Stimulated activated CD4-positive, alpha-beta T cell treated with anti-CD3 and anti-CD28 coated beads, TNF-alpha, amount 100 ng/mL, for 1 hour (primary cell): Measurements from ENCODE around the gene CEMIP2.

Experiments used
- DNase-seq, 3 donors: peaks; one replicate each; pipeline ENCODE4 v3.0.0-alpha.2; 2020; ENCODE audit warnings: low read depth in 3 of 3, low spot score in 1 of 3

The CEMIP2 gene

DNA sequence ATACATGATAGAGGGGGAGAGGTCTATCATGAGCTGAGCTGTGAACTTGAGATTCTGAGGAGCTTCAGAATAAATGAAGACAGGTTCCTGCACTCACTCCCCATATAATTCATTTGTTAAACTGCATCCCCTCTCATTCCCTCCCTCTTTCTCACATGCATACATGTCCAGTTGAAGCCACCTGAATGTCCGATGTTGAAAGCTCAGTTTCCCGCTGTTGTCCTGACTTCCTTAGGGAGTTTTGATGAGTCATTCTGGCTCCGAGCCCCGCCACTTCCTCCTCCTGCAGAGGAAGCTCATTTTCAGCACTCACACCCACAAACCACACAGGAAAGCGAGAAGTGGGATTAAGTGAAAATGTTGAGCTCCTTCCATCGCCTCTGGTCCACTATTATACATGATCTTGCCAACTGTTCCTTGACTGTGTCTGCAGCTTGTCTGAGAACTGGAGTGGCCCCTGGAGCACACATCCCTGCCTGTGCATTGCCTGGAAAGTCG, 121.2 kb downstream of the CEMIP2 start:
- DNase-seq, result no peak

DNA sequence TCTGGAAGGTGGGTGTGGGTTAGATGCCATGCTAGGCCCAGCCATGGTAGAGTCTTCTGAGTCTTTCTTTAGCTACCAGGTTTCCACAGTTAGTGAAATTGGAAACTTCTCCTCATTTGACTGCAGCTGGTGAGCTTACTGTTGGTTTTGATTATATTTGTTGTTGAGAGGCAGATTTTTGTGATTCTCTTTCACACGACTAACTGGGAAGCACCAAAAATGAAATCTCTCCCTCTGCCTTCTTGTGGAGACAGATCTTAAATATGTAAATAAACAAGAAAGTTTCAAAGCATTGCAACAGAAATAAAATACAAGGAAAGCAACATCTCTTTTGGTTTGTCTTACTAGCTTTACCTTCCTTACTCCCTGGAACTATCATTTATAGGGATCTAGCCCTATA, 122.2 kb downstream of the CEMIP2 start:
- no peak for DNase-seq

DNA sequence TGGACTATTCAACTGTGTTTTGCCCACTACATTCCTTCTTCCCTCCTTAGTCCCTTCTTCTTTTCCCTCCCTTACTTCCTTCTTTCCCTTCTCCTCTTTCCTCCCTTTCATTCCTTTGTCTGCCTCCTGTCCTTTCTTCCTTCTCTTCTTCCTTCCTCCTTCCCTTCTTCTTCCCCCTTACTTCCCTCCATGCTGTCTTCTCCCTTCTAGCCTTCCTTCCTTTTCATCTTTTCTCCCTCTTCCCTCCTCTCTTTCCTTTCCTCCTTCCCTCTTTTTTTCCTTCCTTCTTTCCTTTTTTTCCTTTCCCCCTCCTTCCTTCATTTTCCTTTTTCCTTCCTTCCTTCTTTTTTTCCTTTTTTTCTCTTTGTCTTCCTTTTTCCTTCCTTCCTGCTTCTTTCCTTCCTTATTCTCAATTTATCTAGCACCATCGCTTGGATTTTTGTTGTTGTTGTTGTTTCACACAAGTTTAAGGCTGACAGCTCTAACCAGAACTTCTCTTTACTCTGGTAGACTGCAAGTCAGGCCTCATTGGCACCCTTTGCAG, 123.4 kb downstream of the CEMIP2 start:
- no peak for DNase-seq

DNA sequence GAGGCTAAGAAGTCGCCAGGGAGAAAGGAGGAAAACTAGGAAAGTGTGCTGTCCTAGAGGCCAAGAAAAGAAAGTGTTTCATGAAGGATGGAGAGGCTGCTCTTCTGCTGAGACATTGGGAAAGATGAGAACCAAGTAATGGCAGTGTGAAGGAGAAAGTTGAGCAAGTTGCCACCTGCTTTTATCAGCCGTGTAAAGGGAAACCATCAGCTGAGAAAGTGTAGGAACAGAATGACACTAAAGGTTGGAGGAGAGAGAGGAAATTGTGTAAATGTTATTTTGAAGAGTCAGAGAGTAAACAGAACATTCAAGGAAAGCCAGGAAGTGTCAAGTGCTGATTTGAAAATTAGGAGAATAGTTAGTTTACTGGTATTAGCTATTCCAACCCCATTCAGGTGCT, 125.0 kb downstream of the CEMIP2 start:
- no peak for DNase-seq

DNA sequence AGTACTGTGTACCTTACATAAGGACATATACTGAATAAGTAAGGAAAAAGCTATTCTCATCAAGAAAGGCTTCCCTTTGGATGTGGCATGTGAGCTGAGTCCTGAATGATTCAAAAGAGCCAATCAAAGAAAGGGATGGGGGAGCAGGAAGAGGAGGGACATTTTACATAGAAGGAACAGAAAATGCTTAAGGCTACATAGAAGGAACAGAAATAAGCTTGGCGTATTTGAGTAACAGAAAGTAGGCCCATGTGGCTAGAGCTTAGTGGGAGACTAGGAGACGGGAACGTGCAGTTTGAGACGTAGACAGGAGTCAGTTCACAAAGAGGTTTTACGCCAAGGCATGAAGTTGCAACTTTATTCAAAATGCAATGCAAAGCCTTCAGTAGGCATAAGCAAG, 126.3 kb downstream of the CEMIP2 start:
- no peak for DNase-seq

DNA sequence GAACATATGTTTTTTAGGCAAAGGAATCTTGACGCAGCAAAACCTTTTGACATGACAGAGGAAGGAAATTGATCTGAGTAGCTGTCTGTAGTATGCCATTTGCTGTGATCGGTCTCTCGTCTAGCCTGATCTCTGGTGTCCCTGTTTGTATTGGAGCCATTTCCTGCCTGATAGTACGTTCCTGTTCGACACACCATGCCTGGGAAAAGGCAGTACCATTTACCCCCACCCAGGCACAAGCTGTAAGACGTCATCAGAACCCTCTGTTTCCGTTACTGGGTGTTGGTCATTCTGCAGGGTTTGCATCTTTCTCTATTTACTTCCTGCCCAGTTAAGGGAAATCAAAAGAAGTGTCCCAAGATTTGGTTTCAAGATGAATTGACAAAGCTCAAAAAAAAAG, 129.7 kb downstream of the CEMIP2 start:
- no peak for DNase-seq

DNA sequence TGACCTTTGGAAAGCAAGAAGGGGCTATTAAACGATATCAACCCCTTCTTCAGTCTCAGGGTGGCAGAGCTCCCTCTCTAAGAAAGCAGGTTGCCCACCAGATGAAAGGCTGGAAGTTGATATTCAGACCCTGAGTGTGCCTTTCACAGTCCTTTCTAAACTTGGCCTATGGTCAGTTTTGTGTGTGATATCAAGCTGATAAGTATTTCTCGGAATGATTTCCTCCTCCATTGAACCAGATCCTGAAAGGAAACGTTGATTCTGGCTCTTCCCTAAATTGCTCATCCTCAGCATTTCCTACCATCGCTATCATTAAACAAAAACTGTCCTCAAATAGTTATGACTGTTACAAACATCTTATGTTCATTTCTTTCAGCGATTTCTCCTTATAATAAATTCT, 130.4 kb downstream of the CEMIP2 start:
- no peak for DNase-seq

DNA sequence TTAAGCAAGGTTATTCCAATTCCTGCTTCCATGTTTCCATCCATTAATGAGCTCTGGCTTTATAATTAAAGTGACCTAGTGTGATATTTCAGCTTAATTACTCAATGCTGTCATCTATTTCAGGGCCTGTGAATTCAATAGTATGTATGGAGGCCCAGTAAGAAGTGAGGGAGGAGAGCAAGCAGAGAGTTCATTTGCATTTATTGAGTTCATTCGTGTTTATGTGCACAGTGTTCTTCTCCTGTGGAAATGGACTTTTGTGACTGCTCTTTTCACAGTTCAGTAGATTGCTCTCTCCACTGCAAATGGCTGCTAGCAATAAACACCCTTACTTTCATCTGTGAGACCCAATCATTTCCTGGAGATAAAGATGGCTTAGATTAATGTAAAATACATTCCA, 130.9 kb downstream of the CEMIP2 start:
- DNase-seq, result no peak

DNA sequence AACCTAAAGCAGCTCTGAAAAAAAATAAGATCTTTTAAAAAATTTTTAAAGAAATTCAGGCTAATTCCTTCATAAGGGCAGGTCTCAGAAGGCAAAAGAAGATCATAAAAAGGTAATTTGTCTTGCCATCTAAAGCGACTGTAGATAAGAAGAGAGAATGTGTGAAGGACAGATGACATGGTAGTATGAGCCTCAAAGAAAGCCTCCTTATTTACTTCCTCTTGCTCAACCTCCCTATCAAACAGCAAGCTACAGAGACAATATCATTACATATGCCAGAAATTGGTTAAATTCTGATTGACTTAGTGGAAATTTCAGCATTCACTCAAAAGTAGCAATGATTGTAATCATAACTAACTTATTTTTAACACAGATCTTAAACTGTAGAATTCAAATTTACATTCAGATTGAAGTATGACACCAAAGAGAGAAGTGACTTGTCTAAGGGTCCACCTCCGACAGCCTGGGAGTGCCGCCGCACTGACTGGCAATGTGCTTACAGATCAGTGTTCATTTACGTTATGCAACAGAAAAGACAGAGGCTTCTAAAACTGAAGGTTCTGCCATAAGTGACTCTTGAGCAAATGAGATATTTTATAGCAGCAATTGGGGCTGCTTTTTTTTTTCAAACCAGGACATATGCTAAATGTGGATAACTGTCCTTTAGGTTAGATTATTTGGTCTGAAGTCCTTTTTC, 132.0 kb downstream of the CEMIP2 start:
- no peak for DNase-seq

DNA sequence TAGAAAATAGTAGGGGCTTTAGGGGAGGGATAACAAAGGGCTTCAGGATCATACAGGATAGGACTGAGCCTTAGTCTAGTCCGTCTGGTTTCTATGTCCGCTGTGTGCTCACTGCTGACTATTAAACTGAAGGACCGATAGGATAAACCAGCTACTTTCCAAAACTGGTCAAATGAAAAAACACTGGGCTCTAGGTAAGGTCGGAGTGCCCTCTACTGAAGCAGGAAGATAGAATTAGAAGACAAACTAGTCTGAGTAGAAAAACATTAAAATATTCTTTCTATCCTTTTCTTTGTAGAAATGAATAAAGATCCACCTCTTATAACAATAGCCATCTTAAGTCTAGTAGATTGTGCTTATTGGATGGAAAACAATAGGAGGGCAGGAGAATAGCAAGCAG, 133.6 kb downstream of the CEMIP2 start:
- DNase-seq, result no peak
